GM19238 (cell line): ENCODE data around the gene C5AR1.
A peak's percentile ranks its signal among the peaks of the same experiment; 100 is the strongest.
"Not testable (repeated sequence)": the region's sequence is repeated elsewhere in the genome, so short reads cannot be mapped to it uniquely, and the experiment has no call there.

Source experiments
- DNase-seq: peaks from one replicate; pipeline ENCODE4 v3.0.0; 2011; ENCODE audit warnings: low spot score; ENCODE audit not compliant: insufficient read length

C5AR1 gene

GRCh38 chr19:47309608-47310007 is at the start of gene C5AR1:
C5AR1 (plus strand) TSS chr19:47309861; CDS start chr19:47309896, 35 bp downstream.
- DNase-seq: no peak

DNA sequence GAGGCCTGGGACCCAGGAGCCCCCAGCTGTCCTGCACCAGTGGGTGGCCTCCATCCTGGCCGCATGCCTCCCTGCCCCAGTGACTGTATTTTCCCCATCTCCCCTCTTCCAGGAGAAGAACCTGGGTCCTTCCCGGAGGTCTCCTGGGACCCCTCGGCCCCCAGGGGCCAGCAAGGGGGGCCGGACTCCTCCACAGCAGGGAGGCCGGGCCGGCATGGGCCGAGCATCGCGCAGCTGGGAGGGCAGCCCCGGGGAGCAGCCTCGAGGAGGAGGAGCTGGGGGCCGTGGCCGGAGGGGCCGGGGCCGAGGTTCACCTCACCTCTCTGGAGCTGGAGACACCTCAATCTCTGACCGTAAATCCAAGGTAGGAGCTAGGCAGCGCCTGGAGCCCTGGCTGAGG is 49.2 kb upstream of the C5AR1 start:
- DNase-seq: no peak

DNA sequence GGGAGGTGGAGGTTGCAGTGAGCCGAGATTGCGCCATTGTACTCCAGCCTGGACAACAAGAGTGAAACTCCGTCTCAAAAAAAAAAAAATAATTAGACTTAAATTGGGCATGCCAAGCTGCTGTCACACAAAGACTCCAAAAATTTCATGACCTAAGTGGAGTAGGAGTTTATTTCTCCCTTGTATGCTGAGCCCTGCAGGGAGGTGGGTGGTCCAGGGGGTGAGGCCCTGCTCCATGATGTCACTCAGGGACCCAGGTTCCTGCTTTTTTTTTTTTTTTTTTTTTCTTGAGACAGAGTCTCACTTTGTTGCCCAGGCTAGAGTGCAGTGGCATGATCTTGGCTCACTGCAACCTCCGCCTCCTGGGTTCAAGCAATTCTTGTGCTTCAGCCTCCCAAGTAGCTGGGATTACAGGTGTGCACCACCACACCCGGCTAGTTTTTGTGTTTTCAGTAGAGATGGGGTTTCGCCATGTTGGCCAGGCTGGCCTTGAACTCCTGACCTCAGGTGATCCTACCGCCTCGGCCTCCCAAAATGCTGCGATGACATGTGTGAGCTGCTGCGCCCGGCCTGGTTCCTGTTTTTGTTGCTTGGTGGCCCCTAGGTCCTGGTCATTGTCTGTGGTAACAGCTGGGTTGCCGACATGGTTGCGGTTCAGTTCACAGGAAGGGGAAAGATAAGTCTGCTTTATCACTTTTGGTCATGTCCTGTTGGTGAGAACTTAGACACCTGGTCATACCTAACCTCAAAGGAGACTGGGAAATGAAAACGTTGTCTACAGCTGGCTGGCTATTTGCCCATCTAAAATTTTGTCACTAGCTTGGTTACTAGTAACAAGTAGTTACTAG is 47.5 kb upstream of the C5AR1 start:
- DNase-seq: peak; percentile 67

- DNase-seq: no peak
Measured at GRCh38 chr19:47264629-47265028, 45.0 kb upstream of the C5AR1 start.

DNA sequence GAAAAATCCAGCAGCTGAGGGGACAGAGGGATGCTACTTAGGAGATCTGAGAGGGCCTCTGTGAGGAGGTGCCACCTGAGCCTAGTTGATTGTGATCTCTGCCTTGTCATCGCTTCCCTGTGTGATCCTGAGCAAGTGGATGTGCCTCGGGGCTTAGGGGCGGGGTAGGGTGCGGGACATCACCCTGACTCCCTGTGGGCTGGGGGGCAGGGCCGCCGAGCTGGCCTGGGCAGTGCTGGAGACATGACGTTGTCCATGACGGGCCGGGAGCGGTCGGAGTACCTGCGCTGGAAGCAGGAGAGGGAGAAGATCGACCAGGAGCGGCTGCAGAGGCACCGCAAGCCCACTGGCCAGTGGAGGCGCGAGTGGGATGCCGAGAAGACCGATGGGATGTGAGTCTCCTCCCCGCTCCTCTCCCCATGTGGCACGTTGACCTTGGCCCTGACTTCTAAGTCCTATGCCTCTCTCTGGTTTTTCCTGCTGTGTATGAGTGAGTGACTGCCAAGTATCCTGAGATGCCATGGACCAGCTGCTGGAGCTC is 43.2 kb upstream of the C5AR1 start:
- no peak for DNase-seq

- DNase-seq: no peak
Measured at GRCh38 chr19:47267350-47267759, 42.3 kb upstream of the C5AR1 start.

DNA sequence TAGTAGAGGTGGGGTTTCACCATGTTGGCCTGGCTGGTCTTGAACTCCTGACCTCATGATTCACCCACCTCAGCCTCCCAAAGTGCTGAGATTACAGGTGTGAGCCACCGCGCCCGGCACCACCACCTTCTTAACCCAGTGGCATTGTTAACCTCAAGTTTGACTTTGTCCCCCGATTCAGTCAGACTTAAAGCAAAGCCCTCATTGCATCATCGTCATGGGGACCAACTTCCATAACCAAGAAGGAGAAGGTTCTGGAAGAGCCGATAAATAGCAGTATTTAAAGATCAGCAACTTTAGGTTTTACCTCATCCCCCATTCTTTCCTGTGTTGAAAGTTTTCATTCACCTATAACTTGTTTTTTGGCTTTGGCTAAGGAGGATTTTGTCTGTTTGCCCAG is 41.6 kb upstream of the C5AR1 start:
- no peak for DNase-seq

GRCh38 chr19:47269596-47269995 is 40.1 kb upstream of the C5AR1 start:
- DNase-seq: no peak

GRCh38 chr19:47270408-47270807 is 39.3 kb upstream of the C5AR1 start:
- DNase-seq: no peak

DNA sequence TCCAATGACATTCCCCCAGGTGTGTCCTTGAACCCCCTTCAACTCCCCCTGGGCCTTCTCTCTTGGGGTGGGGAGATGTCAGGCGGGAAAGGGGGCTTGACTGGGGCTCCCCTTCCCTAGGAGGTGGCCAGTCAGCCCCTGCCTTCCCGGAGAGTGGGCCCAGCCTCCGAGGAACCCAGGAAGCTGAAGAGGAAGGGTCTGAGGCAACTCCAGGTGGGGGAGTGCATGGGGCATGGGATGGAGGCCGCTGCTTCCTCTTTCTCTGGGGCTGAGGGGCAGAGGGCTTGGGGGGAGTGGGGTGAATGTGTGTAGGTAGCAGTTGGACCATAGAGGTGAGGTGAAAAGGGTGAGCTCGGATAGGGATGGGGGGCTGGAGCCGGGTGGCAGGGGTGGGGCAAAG is 37.7 kb upstream of the C5AR1 start:
- no peak for DNase-seq

GRCh38 chr19:47272448-47273312 is 37.0 kb upstream of the C5AR1 start:
- DNase-seq: peak; percentile 62

DNA sequence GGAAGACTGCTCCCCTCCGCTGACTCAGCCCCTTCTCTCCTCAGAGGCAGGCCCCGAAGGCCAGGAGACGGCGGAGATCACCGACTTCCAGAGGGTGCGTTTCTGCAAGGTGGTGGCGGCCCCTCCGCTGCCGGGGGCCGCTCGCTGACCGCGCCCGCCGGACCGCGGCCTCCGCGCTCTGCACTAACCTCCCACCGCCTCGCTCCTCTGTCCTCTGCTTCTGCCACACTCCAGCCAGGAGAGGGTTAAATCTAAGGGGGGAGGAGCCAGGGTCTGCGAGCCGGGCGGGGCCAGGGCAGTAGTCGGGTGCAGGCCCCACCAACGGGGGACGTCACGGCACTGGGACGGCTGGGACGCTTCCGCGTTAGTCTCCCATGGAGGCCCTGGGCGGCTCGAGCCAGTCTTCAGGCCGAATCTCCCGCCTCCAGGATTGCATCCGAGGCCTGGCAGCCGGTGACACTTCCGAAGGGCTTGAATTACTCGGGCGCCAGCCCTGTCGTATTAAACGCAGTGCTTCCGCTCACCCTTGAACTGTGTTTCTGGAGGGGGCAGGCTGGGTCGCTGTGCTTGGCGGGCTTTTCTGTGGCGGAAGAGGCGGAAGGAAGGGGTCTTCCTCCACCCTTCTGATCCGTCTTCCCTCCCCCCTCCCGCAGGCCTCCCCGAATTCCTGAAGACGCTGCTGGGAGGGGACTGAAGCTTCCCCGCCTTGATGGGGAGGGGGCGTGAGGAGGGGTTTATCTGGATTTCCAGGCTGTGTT is 36.2 kb upstream of the C5AR1 start:
- DNase-seq: peak; percentile 98

GRCh38 chr19:47274071-47274890 is 35.4 kb upstream of the C5AR1 start, which contains the start of gene INAFM1:
INAFM1 (plus strand) TSS chr19:47274885; CDS start chr19:47274920, 35 bp downstream.
- DNase-seq: peak; percentile 98

GRCh38 chr19:47274891-47275761 is 34.5 kb upstream of the C5AR1 start:
- no peak for DNase-seq

DNA sequence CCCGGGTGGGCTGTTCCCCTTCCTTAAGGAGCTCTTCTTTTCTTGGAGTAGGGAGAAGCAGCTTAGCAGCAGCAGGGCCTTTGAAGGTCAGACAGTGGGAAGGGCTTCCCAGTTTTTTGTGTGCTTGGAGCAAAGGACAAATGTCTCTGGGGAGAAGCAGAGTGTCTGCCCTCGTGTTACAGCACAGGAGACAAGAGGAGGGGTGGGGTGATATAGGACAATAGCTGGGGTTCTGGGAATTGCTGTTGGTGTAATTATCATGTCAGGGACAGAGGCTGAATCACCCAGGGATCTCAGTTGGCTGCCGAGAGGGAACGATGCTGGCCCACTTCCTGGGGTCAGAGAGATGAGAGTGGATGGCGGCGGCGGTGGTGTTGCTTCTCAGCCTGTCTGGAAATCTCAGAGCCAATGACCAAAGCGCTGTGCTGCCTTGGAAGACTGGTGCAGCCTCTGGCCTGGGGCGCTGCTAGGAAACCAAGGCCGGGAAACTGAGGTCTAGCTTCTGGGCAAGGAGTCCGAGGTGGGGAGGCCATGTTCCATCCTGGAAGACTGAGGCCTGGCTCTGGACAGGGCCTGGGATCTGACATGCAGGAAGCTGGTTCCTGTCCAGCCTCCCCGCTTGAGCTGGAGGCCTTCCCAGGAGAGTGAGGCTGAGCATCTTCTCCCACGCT is 33.7 kb upstream of the C5AR1 start:
- no peak for DNase-seq

DNA sequence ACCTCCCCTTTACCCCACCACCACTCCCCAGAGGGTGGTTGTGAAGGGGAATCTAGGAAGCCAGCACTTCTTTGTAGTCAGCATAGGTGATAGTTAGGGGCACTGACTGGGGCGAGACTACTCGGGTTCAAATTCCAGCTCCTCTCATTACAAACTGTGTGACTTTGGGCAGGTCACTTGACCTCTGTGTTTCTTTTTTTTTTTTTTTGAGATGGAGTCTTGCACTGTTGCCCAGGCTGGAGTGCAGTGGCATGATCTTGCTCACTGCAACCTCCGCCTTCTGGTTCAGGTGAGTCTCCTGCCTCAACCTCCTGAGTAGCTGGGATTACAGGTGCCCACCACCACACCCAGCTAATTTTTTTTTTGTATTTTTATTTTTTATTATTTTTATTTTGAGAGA is 33.1 kb upstream of the C5AR1 start:
- DNase-seq: not testable (repeated sequence)

DNA sequence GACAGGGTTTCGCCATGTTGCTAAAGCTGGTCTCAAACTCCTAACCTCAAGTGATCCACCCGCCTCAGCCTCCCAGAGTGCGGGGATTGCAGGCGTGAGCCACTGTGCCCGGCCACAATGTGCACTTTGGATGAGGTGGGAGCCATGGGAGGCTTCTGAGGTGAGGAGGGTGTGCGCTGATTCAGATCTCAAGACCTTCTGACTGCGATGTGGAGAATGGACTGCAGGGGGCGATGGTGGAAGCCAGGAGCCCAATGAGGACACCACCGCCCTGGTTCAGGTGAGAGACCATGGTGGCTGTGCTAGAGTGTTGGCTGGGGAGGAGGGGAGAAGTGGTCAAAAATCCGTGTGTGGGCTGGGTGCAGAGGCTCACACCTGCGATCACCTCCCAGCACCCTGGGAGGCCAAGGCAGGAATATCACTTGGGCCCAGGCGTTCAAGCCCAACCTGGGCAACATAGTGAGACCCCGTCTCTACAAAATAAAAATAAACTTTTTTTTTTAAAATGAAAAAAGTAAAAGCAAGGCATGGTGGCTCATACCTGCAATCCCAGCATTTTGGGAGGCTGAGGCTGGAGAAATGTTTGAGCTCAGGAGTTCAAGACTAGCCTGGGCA is 29.4 kb upstream of the C5AR1 start:
- no peak for DNase-seq

DNA sequence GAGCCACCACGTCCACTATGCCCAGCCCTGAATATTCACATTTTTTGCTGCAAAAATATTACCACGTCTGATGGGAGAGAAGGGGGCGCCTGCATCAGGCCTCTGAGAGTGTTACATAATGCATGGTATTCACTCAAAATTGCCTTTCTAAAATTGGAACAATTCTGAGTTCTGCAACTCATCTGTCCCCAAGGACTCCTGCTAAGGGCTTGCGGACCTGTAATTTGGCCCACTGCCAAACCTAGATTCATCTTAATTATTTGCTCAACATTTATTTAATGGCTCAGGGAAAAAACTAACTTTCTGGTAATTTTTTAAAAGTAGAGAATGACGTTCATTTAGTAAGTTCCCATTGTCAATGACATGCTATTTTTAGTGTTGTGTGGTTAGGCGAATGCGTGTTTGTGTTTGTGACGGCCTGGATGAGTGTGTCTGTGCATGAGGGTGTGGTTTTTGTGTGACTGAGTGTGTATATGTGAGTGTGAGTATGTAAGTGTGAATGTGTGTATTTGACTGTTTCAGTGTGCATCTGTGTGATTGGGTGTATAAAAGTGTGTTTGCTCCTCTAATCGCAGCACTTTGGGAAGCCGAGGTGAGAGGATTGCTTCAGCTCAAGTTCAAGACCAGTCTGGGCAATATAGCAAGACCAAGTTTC is 26.1 kb upstream of the C5AR1 start:
- DNase-seq: no peak
